ENCODE results near the gene SHOC2. TPM values are rescaled to one million over a fixed set of nuclear protein-coding genes. Genes with fewer than 3 reads are reported as not detected.
A peak's percentile ranks its signal among the peaks of the same experiment; 100 is the strongest.

Gene SHOC2
- total RNA-seq, 4 donors from 2014 or later: 28.4 to 41.9 (median 36.2) TPM

- no peak for TF ChIP-seq POLR2A (IDR thresholded peaks at IDR 0.05)
- no peak for TF ChIP-seq CTCF (IDR thresholded peaks at IDR 0.05)
- intact Hi-C loops (cut with DNase I; ENCODE audit: low total_unique reads): no loop called here
- whole genome bisulfite sequencing, 2 donors: 1% methylated on average over 27 to 39 of the region's 44 CpGs
Observed at GRCh38 chr10:110919971-110920881, 822 bp downstream of the SHOC2 start.

GRCh38 chr10:110923856-110924493, 4.6 kb downstream of the SHOC2 start:
- no peak overlapping the region for H3K4me3 ChIP-seq (ENCODE audit: low read depth, poor library complexity, severe bottlenecking)
- TF ChIP-seq CTCF (IDR thresholded peaks at IDR 0.05) (no peak), POLR2A (IDR thresholded peaks at IDR 0.05) (no peak)
- intact Hi-C loops (cut with DNase I; ENCODE audit: low total_unique reads): no loop called here
- no peak for DNase-seq (ENCODE audit: low spot score in 2 of 2)
- WGBS, 2 donors: 46 to 57% methylated on average over 2 of the region's 2 CpGs

More at GRCh38 chr10:110919971-110920881, 822 bp downstream of the SHOC2 start:
- DNase-seq (ENCODE audit: low spot score in 2 of 2): peak; percentile 38 to 88
- H3K4me3 ChIP-seq (ENCODE audit: low read depth, poor library complexity, severe bottlenecking): peak overlapping the region; percentile 75

GRCh38 chr10:110927461-110927860, 8.1 kb downstream of the SHOC2 start:
- no peak overlapping the region for H3K4me3 ChIP-seq (ENCODE audit: low read depth, poor library complexity, severe bottlenecking)
- DNase-seq (ENCODE audit: low spot score in 2 of 2): no peak
- whole genome bisulfite sequencing, 2 donors: 90 to 96% methylated on average over 2 of the region's 2 CpGs
- TF ChIP-seq CTCF (IDR thresholded peaks at IDR 0.05): no peak
- no peak for TF ChIP-seq POLR2A (IDR thresholded peaks at IDR 0.05)
- intact Hi-C loops (cut with DNase I; ENCODE audit: low total_unique reads): no loop called here

GRCh38 chr10:110931769-110932381, 12.5 kb downstream of the SHOC2 start:
- no peak for TF ChIP-seq POLR2A (IDR thresholded peaks at IDR 0.05)
- no peak for TF ChIP-seq CTCF (IDR thresholded peaks at IDR 0.05)
- intact Hi-C loops (cut with DNase I; ENCODE audit: low total_unique reads): no loop called here
- no peak overlapping the region for H3K4me3 ChIP-seq (ENCODE audit: low read depth, poor library complexity, severe bottlenecking)
- no peak for DNase-seq (ENCODE audit: low spot score in 2 of 2)
- 48 to 70% methylated on average over 1 of the region's 1 CpG for WGBS, 2 donors

GRCh38 chr10:110932505-110933180, 13.2 kb downstream of the SHOC2 start:
- H3K4me3 ChIP-seq (ENCODE audit: low read depth, poor library complexity, severe bottlenecking): no peak overlapping the region
- intact Hi-C loops (cut with DNase I; ENCODE audit: low total_unique reads): no loop called here
- TF ChIP-seq POLR2A (IDR thresholded peaks at IDR 0.05) (no peak), CTCF (IDR thresholded peaks at IDR 0.05) (no peak)
- 46 to 47% methylated on average over 1 of the region's 1 CpG for WGBS, 2 donors
- no peak for DNase-seq (ENCODE audit: low spot score in 2 of 2)
